Neural progenitor cell (in vitro differentiated cells): ENCODE results near the gene ZNF784. TPM values are rescaled to one million over a fixed set of nuclear protein-coding genes. Genes with fewer than 3 reads are reported as not detected.

ENCODE experiments used
- DNase-seq: peaks from one replicate; pipeline ENCODE4 v3.0.0-alpha.2; 2016; ENCODE audit warnings: low spot score
- H2AFZ ChIP-seq: fragments of 200-600 bp; sonication (generic); replicated peaks from 2 replicates; pipeline ENCODE4 v1.6.1; 2016; ENCODE audit warnings: antibody characterized with exemption
- H3F3A ChIP-seq: fragments of 200-600 bp; sonication (generic); 2 replicates; pipeline ENCODE4 v1.6.1; 2016; ENCODE audit warnings: antibody characterized with exemption, low read depth
- H3K27ac ChIP-seq: fragments of 200-600 bp; sonication (generic); 2 replicates; pipeline ENCODE4 v1.5.1; 2016; ENCODE audit warnings: mild to moderate bottlenecking
- H3K27me3 ChIP-seq: fragments of 200-600 bp; sonication (generic); 2 replicates; pipeline ENCODE4 v1.6.1; 2016; ENCODE audit warnings: mild to moderate bottlenecking, moderate library complexity
- H3K36me3 ChIP-seq: fragments of 200-600 bp; sonication (generic); 2 replicates; pipeline ENCODE4 v1.5.1; 2016
- H3K4me1 ChIP-seq: fragments of 200-600 bp; sonication (generic); 2 replicates; pipeline ENCODE4 v1.6.1; 2016; ENCODE audit warnings: mixed run types
- H3K4me2 ChIP-seq: fragments of 200-600 bp; sonication (generic); 2 replicates; pipeline ENCODE4 v1.6.1; 2016
- H3K4me3 ChIP-seq: fragments of 200-600 bp; sonication (generic); 2 replicates; pipeline ENCODE4 v1.5.1; 2016
- H3K79me2 ChIP-seq: fragments of 200-600 bp; sonication (generic); 2 replicates; pipeline ENCODE4 v1.6.1; 2016; ENCODE audit warnings: low read depth
- H3K9ac ChIP-seq: fragments of 200-600 bp; sonication (generic); 2 replicates; pipeline ENCODE4 v1.6.1; 2016
- H3K9me3 ChIP-seq: fragments of 200-600 bp; sonication (generic); 2 replicates; pipeline ENCODE4 v1.5.1; 2016; ENCODE audit warnings: low read depth
- H4K20me1 ChIP-seq: fragments of 200-600 bp; sonication (generic); 2 replicates; pipeline ENCODE4 v1.6.1; 2016; ENCODE audit warnings: low read depth
- H3K27ac Mint-ChIP-seq: 3 replicates; pipeline ENCODE4 v1.8.0; 2021; ENCODE audit warnings: mixed read lengths
- H3K27me3 Mint-ChIP-seq: 2 replicates; pipeline ENCODE4 v1.8.0; 2022; ENCODE audit warnings: low read depth, mild to moderate bottlenecking, inconsistent platforms, moderate library complexity, mixed read lengths; ENCODE audit not compliant: insufficient read depth
- H3K36me3 Mint-ChIP-seq: 3 replicates; pipeline ENCODE4 v1.8.0; 2021; ENCODE audit warnings: mixed read lengths
- H3K4me1 Mint-ChIP-seq: 3 replicates; pipeline ENCODE4 v1.8.0; 2021; ENCODE audit warnings: mixed read lengths
- H3K4me3 Mint-ChIP-seq: 3 replicates; pipeline ENCODE4 v1.8.0; 2021; ENCODE audit warnings: mild to moderate bottlenecking, moderate library complexity, mixed read lengths
- H3K9me3 Mint-ChIP-seq: 3 replicates; pipeline ENCODE4 v1.8.0; 2020; ENCODE audit warnings: mixed read lengths
- EZH2 ChIP-seq: fragments of 200-600 bp; sonication (generic); IDR thresholded peaks from 2 replicates; pipeline ENCODE4 v1.6.1; 2017; ENCODE audit warnings: antibody characterized with exemption, mild to moderate bottlenecking, moderate library complexity
- EZH2phosphoT487 ChIP-seq: fragments of 200-600 bp; sonication (generic); IDR thresholded peaks from 2 replicates; pipeline ENCODE4 v1.6.1; 2017; ENCODE audit warnings: antibody characterized with exemption
- total RNA-seq: library from RNA; depleted of rRNA; stranded (reverse); fragments of >200 nt; gene quantifications from 2 replicates; pipeline ENCODE4 v1.2.3, GENCODE V29; 2015; ENCODE audit warnings: low replicate concordance
- TF ChIP-seq, protein P1 (sequence below): fragments of 200-600 bp; sonication (generic); IDR thresholded peaks from 2 replicates; pipeline ENCODE4 v1.5.1; 2017; ENCODE audit warnings: antibody characterized with exemption, mild to moderate bottlenecking

Gene ZNF784
- total RNA-seq, 1 donor from 2014 or later = 3.9 TPM

- no peak for DNase-seq
- Histone ChIP-seq H3K4me1 (peaks cover 5% of the 10 kb centered on the region), H3K27ac (no peak overlapping the region), H3K36me3 (no peaks in the 10 kb centered on the region), H3K9me3 (no peaks in the 10 kb centered on the region), H3K4me3 (no peak overlapping the region), H4K20me1 (peaks cover 12% of the 10 kb centered on the region), H3F3A (peaks cover 26% of the 10 kb centered on the region), H3K9ac (no peak overlapping the region), H2AFZ (no peak overlapping the region), H3K27me3 (no peaks in the 10 kb centered on the region), H3K79me2 (peaks cover 12% of the 10 kb centered on the region), H3K4me2 (no peak overlapping the region)
- Mint-ChIP-seq H3K27me3 (peaks cover 4% of the 10 kb centered on the region), H3K27ac (no peak overlapping the region), H3K9me3 (no peaks in the 10 kb centered on the region), H3K36me3 (peaks cover 13% of the 10 kb centered on the region), H3K4me3 (no peak overlapping the region), H3K4me1 (peaks cover 26% of the 10 kb centered on the region)
- no peak for TF ChIP-seq EZH2phosphoT487
- TF ChIP-seq, protein P1, sequence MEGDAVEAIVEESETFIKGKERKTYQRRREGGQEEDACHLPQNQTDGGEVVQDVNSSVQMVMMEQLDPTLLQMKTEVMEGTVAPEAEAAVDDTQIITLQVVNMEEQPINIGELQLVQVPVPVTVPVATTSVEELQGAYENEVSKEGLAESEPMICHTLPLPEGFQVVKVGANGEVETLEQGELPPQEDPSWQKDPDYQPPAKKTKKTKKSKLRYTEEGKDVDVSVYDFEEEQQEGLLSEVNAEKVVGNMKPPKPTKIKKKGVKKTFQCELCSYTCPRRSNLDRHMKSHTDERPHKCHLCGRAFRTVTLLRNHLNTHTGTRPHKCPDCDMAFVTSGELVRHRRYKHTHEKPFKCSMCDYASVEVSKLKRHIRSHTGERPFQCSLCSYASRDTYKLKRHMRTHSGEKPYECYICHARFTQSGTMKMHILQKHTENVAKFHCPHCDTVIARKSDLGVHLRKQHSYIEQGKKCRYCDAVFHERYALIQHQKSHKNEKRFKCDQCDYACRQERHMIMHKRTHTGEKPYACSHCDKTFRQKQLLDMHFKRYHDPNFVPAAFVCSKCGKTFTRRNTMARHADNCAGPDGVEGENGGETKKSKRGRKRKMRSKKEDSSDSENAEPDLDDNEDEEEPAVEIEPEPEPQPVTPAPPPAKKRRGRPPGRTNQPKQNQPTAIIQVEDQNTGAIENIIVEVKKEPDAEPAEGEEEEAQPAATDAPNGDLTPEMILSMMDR = no peak
- TF ChIP-seq EZH2 = no peak
Measured at GRCh38 chr19:55622242-55622969, 2.0 kb downstream of the ZNF784 start.

GRCh38 chr19:55621673-55622231 lies 2.6 kb downstream of the ZNF784 start:
- TF ChIP-seq, protein P1 = no peak
- TF ChIP-seq EZH2 = no peak
- TF ChIP-seq EZH2phosphoT487 = no peak
- Mint-ChIP-seq H3K4me1 (peaks cover 28% of the 10 kb centered on the region), H3K36me3 (peaks cover 17% of the 10 kb centered on the region), H3K27ac (no peak overlapping the region), H3K4me3 (no peak overlapping the region), H3K9me3 (no peaks in the 10 kb centered on the region), H3K27me3 (peaks cover 7% of the 10 kb centered on the region)
- no peak for DNase-seq
- Histone ChIP-seq H3F3A (peaks cover 26% of the 10 kb centered on the region), H3K36me3 (no peaks in the 10 kb centered on the region), H3K27ac (no peak overlapping the region), H3K9ac (no peak overlapping the region), H3K4me1 (peaks cover 5% of the 10 kb centered on the region), H3K79me2 (peaks cover 12% of the 10 kb centered on the region), H3K27me3 (no peaks in the 10 kb centered on the region), H3K9me3 (no peaks in the 10 kb centered on the region), H3K4me3 (no peak overlapping the region), H2AFZ (no peak overlapping the region), H3K4me2 (no peak overlapping the region), H4K20me1 (peaks cover 12% of the 10 kb centered on the region)

DNA sequence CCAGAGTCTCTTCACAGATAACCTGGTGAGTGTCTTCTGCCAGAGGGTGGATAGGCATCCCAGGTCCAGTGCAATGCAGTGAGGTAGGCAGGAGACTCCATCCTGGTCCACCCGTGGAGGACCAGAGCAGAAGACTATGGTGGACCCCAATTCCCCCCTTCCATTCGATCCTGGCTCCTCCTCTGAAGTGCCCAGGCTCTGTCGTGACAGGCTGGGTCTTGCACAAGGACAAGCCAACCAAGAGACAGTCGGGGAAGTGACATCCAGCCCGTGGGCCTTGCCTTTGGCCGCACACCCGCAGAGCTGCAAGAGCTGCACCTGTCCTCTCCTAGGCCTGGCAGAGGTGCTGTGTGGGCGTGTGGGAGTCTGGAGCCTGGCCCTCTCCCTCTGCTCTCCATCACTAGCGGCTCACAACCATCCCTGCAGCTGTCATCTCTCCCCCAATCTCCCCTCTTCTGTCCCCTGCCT lies 3.1 kb downstream of the ZNF784 start:
- Histone ChIP-seq H3K4me1 (peaks cover 5% of the 10 kb centered on the region), H3K27ac (no peak overlapping the region), H3K27me3 (no peaks in the 10 kb centered on the region), H3K4me3 (no peak overlapping the region), H3K9me3 (no peaks in the 10 kb centered on the region), H2AFZ (no peak overlapping the region), H3K4me2 (no peak overlapping the region), H4K20me1 (peaks cover 12% of the 10 kb centered on the region), H3K9ac (no peak overlapping the region), H3K36me3 (no peaks in the 10 kb centered on the region), H3K79me2 (peaks cover 12% of the 10 kb centered on the region), H3F3A (peaks cover 26% of the 10 kb centered on the region)
- Mint-ChIP-seq H3K4me3 (no peak overlapping the region), H3K27ac (no peak overlapping the region), H3K27me3 (peaks cover 7% of the 10 kb centered on the region), H3K4me1 (peaks cover 28% of the 10 kb centered on the region), H3K36me3 (peaks cover 18% of the 10 kb centered on the region), H3K9me3 (no peaks in the 10 kb centered on the region)
- TF ChIP-seq, protein P1 = no peak
- TF ChIP-seq EZH2 (no peak), EZH2phosphoT487 (no peak)
- no peak for DNase-seq
